ENCODE data around the gene NDUFC2.

Gene NDUFC2

DNA sequence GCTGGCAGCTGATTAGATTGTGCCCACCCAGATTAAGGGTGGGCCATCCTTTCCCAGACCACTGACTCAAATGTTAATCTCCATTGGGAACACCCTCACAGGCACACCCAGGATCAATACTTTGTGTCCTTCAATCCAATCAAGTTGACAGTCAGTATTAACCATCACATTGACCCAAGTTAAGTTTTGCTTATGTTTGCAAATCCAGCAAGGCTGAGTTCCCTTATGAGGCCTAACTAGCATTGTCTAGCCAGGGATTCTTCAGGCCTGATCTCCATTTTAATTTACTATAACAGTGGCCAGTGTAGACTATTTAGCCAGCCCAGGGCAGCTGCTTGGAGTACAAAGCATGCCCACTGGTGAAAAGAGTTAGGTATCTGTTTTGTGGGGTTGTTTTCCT, 54.3 kb downstream of the NDUFC2 start:
- no peak for ATAC-seq
- TF ChIP-seq TOX (CRISPR knock-in tag; IDR thresholded peaks at IDR 0.05; ENCODE audit: borderline replicate concordance), result no peak
- TF ChIP-seq PATZ1 (CRISPR knock-in tag; IDR thresholded peaks at IDR 0.05; ENCODE audit: borderline replicate concordance), result no peak
- TF ChIP-seq ZC3H10 (CRISPR knock-in tag; IDR thresholded peaks at IDR 0.05), result no peak
- no peak for TF ChIP-seq CSDC2 (CRISPR knock-in tag; IDR thresholded peaks at IDR 0.05)
- no peak for TF ChIP-seq ZFP30 (CRISPR knock-in tag; IDR thresholded peaks at IDR 0.05)
- TF ChIP-seq ZNF565 (CRISPR knock-in tag; conservative IDR thresholded peaks at IDR 0.05; ENCODE audit: low read depth), result no peak
- TF ChIP-seq OSR1 (CRISPR knock-in tag; IDR thresholded peaks at IDR 0.05), result no peak
- TF ChIP-seq, protein P1, sequence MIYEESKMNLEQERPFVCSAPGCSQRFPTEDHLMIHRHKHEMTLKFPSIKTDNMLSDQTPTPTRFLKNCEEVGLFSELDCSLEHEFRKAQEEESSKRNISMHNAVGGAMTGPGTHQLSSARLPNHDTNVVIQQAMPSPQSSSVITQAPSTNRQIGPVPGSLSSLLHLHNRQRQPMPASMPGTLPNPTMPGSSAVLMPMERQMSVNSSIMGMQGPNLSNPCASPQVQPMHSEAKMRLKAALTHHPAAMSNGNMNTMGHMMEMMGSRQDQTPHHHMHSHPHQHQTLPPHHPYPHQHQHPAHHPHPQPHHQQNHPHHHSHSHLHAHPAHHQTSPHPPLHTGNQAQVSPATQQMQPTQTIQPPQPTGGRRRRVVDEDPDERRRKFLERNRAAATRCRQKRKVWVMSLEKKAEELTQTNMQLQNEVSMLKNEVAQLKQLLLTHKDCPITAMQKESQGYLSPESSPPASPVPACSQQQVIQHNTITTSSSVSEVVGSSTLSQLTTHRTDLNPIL (CRISPR knock-in tag; IDR thresholded peaks at IDR 0.05; ENCODE audit: low read depth), result no peak
- TF ChIP-seq, protein P2, sequence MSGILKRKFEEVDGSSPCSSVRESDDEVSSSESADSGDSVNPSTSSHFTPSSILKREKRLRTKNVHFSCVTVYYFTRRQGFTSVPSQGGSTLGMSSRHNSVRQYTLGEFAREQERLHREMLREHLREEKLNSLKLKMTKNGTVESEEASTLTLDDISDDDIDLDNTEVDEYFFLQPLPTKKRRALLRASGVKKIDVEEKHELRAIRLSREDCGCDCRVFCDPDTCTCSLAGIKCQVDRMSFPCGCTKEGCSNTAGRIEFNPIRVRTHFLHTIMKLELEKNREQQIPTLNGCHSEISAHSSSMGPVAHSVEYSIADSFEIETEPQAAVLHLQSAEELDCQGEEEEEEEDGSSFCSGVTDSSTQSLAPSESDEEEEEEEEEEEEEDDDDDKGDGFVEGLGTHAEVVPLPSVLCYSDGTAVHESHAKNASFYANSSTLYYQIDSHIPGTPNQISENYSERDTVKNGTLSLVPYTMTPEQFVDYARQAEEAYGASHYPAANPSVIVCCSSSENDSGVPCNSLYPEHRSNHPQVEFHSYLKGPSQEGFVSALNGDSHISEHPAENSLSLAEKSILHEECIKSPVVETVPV (CRISPR knock-in tag; IDR thresholded peaks at IDR 0.05), result no peak
- no peak for TF ChIP-seq TSHZ2 (CRISPR knock-in tag; IDR thresholded peaks at IDR 0.05)
- TF ChIP-seq BACH2 (CRISPR knock-in tag; IDR thresholded peaks at IDR 0.05; ENCODE audit: borderline replicate concordance), result no peak
- TF ChIP-seq SNAI2 (CRISPR knock-in tag; IDR thresholded peaks at IDR 0.05), result no peak

GRCh38 chr11:78023426-78023825, 56.2 kb downstream of the NDUFC2 start:
- ATAC-seq, result no peak
- no peak for TF ChIP-seq ZC3H10 (CRISPR knock-in tag; IDR thresholded peaks at IDR 0.05)
- TF ChIP-seq CSDC2 (CRISPR knock-in tag; IDR thresholded peaks at IDR 0.05), result no peak

DNA sequence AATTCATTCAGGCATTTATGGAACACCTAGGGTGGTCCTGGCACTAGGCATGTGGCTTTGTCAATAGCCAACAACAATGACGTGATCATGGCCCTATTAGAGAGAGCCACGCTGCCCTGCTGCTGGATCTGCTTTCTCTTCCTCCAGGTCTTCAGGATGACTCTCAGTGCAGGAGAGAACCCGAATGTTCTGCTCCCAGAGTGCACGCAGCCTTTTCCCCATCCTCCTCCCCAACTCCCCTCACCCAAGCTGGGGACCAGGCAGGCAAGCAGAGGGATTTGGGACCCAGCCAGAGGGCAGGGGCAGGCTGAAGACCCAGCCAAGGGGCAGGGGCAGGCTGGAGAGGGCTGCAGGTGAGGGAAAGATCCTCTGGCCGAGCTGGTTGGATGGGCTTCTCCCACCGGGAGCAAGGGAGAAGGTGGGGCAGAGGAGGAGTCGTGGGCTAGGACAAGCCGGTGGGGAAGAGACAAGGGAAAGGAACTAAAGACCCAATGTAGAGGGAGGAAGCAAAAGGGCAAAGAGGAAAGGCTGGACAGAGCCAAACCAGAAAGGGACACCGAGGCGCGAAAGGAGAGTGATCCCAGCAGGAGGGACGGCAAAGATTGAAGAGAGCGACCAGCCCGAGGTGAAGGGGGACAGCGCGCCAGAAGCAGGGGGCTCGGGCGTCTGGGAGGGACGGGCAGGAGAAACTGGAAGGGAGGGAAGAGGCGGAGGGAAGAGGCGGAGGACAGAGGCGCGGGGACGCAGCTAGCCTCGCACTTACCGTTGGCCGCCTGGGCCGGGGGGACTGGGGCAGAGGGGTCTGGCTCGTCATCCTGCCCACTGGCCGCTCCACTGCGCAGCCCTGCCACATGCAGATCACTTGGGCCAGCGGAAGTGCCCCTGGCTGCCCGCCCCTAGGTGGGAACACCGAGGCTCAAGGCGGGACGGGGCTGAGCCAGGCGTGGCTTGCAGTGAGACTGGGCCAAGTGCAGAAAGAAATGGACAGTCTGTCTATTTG, 57.0 kb downstream of the NDUFC2 start, which contains the start of gene KCTD14:
KCTD14 (minus strand) TSS at position 880 of the 1,000 bp plus-strand sequence; CDS start at position 853, 27 bp downstream.
- TF ChIP-seq PATZ1 (CRISPR knock-in tag; IDR thresholded peaks at IDR 0.05; ENCODE audit: borderline replicate concordance) (no peak), ESRRG (CRISPR knock-in tag; IDR thresholded peaks at IDR 0.05) (no peak), ZNF70 (CRISPR knock-in tag; IDR thresholded peaks at IDR 0.05) (no peak), ZFP3 (CRISPR knock-in tag; IDR thresholded peaks at IDR 0.05) (no peak), TSHZ2 (CRISPR knock-in tag; IDR thresholded peaks at IDR 0.05) (no peak)
- no peak for ATAC-seq
